Activated naive CD8-positive, alpha-beta T cell treated with anti-CD3 and anti-CD28 coated beads, Interleukin-2, amount 10 ng/mL, durations not matched to agents 7 days and 5 days (primary cell): Measurements from ENCODE around the gene TAS2R41. TPM values are rescaled to one million over a fixed set of nuclear protein-coding genes. Genes with fewer than 3 reads are reported as not detected.

ENCODE experiments used
- ATAC-seq: fragments of 150-1000 bp; cut with Tn5 transposase; one replicate; pipeline ENCODE4 v1.10.0; 2021; ENCODE audit warnings: low read depth, moderate library complexity
- POLR2A ChIA-PET: fragments of 350-600 bp; sonication (Branson Sonifier 250); formaldehyde crosslinking; loops from one replicate; lab custom pipeline; 2021; ENCODE audit warnings: antibody characterized with exemption; lab: Charles Lee
- DNase-seq: peaks from one replicate; pipeline ENCODE4 v3.0.0; 2021
- H3K27ac Mint-ChIP-seq: one replicate; pipeline ENCODE4 v1.8.0; 2022; ENCODE audit warnings: mild to moderate bottlenecking, mixed read lengths
- H3K27me3 Mint-ChIP-seq: one replicate; pipeline ENCODE4 v1.8.0; 2022; ENCODE audit warnings: mild to moderate bottlenecking, moderate library complexity, mixed read lengths
- H3K36me3 Mint-ChIP-seq: one replicate; pipeline ENCODE4 v1.8.0; 2021; ENCODE audit warnings: mild to moderate bottlenecking, mixed read lengths
- H3K4me1 Mint-ChIP-seq: one replicate; pipeline ENCODE4 v1.8.0; 2021; ENCODE audit warnings: mixed read lengths
- H3K4me3 Mint-ChIP-seq: one replicate; pipeline ENCODE4 v1.8.0; 2022; ENCODE audit warnings: mild to moderate bottlenecking, moderate library complexity, mixed read lengths
- H3K9me3 Mint-ChIP-seq: one replicate; pipeline ENCODE4 v1.8.0; 2021; ENCODE audit warnings: mixed read lengths
- total RNA-seq, 2 experiments: library from RNA; stranded (reverse); gene quantifications; one replicate each; pipeline ENCODE4 v1.2.3, GENCODE V29; 2021

The TAS2R41 gene
- total RNA-seq, 2 experiments from 2014 or later = not detected

DNA sequence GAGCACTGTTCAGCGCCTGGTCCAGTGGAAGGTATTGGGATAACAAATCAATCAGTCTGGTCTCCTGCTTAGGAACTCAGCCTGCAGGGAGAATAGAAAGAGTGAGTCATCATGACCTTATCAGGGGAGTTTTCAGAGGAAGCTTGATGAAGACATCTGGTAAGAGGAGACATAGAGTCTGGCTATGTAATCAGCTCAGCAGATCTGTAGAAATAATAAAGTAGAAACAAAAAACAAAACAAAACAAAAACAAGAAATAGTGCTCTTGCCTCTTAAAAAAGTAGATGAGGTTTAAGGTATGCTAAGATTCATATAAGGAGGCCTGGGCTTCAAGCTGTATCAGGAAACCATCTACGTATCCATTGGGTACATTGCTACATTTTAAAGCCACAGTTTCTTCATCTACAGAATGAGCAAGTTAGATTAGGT, 14.4 kb downstream of the TAS2R41 start:
- H3K4me3 Mint-ChIP-seq = no peak overlapping the region
- H3K36me3 Mint-ChIP-seq = peaks cover 3% of the 10 kb centered on the region
- H3K27ac Mint-ChIP-seq = no peak overlapping the region
- no peaks in the 10 kb centered on the region for H3K27me3 Mint-ChIP-seq
- POLR2A ChIA-PET = no interaction called here
- peaks cover 15% of the 10 kb centered on the region for H3K4me1 Mint-ChIP-seq
- DNase-seq (no peak), ATAC-seq (no peak)
- peaks cover 2% of the 10 kb centered on the region for H3K9me3 Mint-ChIP-seq

DNA sequence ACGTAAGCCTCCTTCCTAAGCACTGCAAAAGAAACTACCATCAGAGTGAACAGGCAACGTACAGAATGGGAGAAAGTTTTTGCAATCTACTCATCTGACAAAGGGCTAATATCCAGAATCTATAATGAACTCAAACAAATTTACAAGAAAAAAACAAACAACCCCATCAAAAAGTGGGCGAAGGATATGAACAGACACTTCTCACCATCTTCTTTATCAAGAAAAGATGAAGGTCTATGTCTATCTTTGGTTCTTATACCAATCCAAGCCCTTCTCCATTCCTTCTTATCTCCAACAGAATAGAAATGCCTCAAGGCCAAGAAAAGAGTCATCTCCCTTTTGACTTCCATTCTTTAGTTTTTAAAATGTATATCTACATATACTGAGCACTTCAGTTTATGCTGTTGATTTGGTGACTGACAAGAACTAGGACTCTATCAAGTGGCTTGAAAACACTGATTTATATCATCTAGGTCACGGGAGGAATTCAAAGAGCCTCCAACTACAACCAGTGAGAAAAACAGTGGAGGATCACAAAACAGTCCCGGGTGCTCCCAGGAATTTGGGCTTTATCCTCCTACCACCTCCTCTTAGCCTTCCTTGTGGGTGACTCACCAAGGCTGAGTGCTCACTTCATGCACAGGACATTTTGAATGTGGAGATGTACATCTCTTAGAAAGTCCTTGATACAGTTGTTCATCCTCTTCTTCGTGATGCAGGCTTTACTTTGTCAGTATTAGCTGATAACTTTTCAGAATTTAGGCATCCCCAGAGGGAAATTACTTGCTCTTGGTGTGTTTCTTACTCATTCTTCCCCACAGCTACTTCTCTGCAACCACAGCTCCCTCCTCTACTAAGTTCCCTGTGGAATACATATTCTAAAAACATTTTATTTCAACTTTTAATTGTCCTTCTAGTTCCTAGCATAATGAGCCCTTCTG, 15.4 kb downstream of the TAS2R41 start:
- DNase-seq = no peak
- H3K27ac Mint-ChIP-seq = peak overlapping the region; percentile 18
- peaks cover 2% of the 10 kb centered on the region for H3K9me3 Mint-ChIP-seq
- peaks cover 15% of the 10 kb centered on the region for H3K4me1 Mint-ChIP-seq
- H3K27me3 Mint-ChIP-seq = no peaks in the 10 kb centered on the region
- no peak for ATAC-seq
- H3K36me3 Mint-ChIP-seq = peaks cover 3% of the 10 kb centered on the region
- POLR2A ChIA-PET = no interaction called here
- H3K4me3 Mint-ChIP-seq = peak overlapping the region; percentile 13

DNA sequence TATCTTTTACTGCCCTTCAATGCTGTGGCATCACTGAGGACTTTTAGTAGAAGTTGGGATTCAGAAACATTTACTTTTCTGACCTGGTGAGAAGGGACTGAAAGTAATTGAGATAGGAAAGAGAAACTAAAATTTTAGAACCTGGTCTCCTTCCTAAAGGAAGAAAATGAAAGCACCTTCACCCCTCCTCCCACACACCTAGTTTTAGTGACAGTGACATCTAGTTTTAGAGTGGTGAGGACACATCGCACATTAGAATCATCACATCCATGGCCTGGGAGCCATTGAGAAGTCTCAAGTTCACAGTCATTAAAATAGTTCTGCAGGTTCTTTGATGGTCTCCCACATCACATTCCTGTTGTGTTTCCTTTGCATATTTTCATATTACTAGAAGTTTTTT, 16.1 kb downstream of the TAS2R41 start:
- peak overlapping the region; percentile 18 for H3K27ac Mint-ChIP-seq
- peak; percentile 64 for ATAC-seq
- peaks cover 15% of the 10 kb centered on the region for H3K4me1 Mint-ChIP-seq
- peak overlapping the region; percentile 13 for H3K4me3 Mint-ChIP-seq
- peaks cover 3% of the 10 kb centered on the region for H3K36me3 Mint-ChIP-seq
- POLR2A ChIA-PET = no interaction called here
- H3K27me3 Mint-ChIP-seq = no peaks in the 10 kb centered on the region
- peaks cover 2% of the 10 kb centered on the region for H3K9me3 Mint-ChIP-seq
- DNase-seq = no peak

DNA sequence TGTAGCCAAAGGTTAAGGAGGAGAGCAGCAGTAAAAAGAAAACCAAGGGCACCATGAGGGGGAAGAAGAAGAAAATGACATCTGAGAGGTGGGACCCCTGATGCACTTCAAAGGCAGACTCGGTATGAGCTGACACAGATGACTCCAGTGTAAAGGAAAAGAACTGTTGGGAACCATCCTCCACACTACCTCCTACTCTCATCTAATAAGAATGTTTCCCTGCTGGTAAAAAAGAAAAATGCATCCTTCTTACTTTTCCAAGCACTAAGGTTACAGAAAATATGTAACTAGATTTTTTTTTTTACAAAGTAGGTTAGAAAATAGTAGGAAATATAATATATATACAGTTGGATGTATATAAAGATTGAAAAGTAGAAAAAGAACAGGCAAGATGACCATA, 16.9 kb downstream of the TAS2R41 start:
- Mint-ChIP-seq H3K4me3 (no peak overlapping the region), H3K27ac (no peak overlapping the region), H3K4me1 (peaks cover 15% of the 10 kb centered on the region), H3K36me3 (peaks cover 3% of the 10 kb centered on the region), H3K9me3 (peaks cover 2% of the 10 kb centered on the region), H3K27me3 (no peaks in the 10 kb centered on the region)
- POLR2A ChIA-PET = no interaction called here
- no peak for ATAC-seq
- no peak for DNase-seq

DNA sequence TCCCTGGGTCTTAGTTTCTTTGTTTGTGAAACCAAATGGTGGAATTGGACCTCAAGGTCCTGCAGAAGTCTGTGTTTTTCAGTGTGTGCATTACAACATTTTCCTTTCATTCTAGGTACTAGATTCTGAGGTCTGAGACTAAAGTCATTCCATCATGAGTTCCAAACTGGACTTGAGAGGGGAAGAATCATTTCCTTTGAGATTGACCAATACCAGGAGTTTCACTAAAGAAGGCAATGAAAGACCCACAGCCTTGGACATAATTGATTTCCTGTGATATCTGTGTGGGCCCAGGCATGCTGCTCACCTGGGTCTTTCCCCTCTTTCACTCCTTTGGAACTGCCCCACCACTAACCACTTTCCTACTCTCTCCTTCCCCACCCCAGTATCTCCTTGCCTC, 18.2 kb downstream of the TAS2R41 start:
- no peak overlapping the region for H3K4me3 Mint-ChIP-seq
- DNase-seq = no peak
- POLR2A ChIA-PET = no interaction called here
- no peaks in the 10 kb centered on the region for H3K27me3 Mint-ChIP-seq
- peaks cover 3% of the 10 kb centered on the region for H3K36me3 Mint-ChIP-seq
- H3K27ac Mint-ChIP-seq = no peak overlapping the region
- no peak for ATAC-seq
- H3K9me3 Mint-ChIP-seq = peaks cover 2% of the 10 kb centered on the region
- peaks cover 14% of the 10 kb centered on the region for H3K4me1 Mint-ChIP-seq

DNA sequence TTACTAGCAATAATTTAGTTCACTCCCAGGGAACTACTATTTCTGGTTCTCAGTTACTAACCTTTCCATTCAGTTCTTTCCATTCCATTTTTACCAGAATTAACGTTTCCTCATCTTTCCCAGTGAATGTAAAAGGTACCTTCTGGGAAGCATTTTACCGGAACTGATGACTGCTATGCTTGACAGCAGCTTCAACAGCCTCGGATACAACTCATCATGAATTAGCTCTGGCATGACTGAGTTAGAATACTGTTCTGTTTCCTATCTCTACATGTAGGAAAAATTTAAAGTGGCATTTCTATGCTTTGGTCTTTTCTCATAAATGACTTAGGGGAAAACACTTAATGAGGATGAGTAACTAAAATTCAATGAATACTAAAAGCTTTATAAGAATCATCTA, 18.6 kb downstream of the TAS2R41 start:
- H3K4me1 Mint-ChIP-seq = peaks cover 14% of the 10 kb centered on the region
- H3K27ac Mint-ChIP-seq = no peak overlapping the region
- peaks cover 2% of the 10 kb centered on the region for H3K9me3 Mint-ChIP-seq
- POLR2A ChIA-PET = no interaction called here
- DNase-seq = no peak
- no peak for ATAC-seq
- H3K36me3 Mint-ChIP-seq = peaks cover 3% of the 10 kb centered on the region
- H3K4me3 Mint-ChIP-seq = no peak overlapping the region
- H3K27me3 Mint-ChIP-seq = no peaks in the 10 kb centered on the region

DNA sequence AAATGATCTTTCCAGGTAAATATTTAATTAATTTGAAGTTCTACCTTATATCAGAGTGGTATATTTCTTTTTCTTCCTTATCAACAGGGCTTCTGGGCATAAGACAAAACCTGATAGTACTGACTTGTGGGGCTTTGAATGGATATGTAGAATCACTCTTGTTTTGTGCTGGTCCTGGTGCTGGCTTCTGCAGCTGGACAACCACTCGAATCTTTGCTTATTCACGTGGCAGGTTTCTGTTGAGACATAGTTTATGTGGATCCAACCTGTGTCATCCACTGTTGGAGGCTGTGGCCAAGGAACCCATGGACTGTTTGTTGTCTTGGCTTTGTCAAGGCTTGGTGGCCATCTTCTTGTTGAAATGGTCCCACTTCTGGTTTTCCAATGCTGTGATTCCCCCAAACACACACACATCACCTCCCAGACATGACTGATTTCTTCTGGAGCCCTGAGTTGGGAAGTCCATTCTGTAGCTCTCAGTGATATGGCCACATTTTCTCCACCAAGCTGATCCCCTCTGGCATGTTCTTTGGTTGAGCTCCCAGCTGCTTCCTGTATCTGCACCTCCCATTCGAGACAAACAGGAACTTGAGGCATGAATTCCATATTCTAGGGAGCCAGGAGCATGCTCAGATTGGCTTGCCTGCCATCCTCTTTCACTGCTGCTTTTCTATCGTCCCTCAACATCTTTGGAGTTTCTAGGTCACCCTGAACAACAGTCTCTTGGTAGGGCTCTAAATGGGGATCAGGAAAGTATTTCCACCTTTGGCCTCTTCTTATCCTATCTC, 19.5 kb downstream of the TAS2R41 start:
- H3K36me3 Mint-ChIP-seq = peaks cover 3% of the 10 kb centered on the region
- H3K27ac Mint-ChIP-seq = no peak overlapping the region
- peaks cover 2% of the 10 kb centered on the region for H3K9me3 Mint-ChIP-seq
- ATAC-seq = no peak
- no peak for DNase-seq
- no peaks in the 10 kb centered on the region for H3K27me3 Mint-ChIP-seq
- POLR2A ChIA-PET = no interaction called here
- no peak overlapping the region for H3K4me3 Mint-ChIP-seq
- peaks cover 9% of the 10 kb centered on the region for H3K4me1 Mint-ChIP-seq

DNA sequence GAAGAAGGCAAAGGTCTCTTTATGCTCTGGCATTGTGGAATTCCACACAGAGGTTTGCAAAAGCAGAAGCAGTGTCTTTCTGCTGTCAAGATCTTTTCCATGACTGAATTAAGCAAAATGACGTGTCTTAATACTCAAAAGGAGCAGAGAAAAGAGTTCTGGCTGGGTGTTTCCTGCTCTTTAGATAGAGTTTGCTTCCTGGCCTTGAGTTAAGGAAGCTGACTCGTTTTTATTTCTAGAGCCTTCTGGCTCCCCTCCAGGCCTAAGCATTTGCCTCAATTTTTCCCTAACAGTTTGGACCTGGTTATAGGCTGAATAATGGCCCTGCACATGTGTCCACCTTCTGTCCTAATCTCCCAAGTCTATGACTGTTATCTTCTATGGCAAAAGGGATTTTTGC, 21.6 kb downstream of the TAS2R41 start:
- Mint-ChIP-seq H3K4me3 (no peak overlapping the region), H3K9me3 (peaks cover 2% of the 10 kb centered on the region), H3K27me3 (no peaks in the 10 kb centered on the region), H3K36me3 (peaks cover 3% of the 10 kb centered on the region), H3K27ac (no peak overlapping the region), H3K4me1 (no peaks in the 10 kb centered on the region)
- DNase-seq (no peak), ATAC-seq (no peak)
- POLR2A ChIA-PET = interaction anchor here (0.6 kb wide), 1 partner anchor 144 kb away, joined by 5 read pairs; no protein-coding TSS in a partner anchor

DNA sequence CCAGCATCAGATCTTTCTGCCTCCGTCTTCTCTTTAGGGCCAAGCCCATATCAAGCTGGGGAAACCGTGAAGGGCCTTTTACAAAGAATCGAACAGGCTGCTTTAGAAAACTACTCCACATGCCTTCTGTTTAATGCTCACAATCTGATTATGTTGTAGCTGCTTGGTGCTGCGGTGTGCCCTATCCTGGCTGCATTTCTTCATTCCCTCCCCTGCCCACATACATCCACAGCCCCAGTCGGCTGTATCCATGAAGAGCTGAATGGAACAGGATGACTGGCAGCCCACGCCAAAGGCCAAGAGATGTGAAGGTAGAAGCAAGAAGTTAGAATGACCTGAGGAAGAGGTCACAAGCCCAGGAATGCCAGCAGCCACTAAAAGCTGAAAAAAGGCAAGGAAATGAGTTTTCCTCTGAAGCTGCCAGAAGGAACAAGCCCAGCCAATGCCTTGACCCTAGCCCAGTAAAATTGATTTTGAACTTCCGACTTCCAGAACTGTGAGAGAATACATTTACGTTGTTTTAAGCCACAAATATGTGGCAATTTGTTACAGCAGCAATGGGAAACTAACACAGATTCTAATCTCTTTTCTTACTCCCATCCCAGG, 22.2 kb downstream of the TAS2R41 start:
- DNase-seq = no peak
- Mint-ChIP-seq H3K4me3 (no peak overlapping the region), H3K27me3 (no peaks in the 10 kb centered on the region), H3K9me3 (peaks cover 2% of the 10 kb centered on the region), H3K4me1 (no peaks in the 10 kb centered on the region), H3K27ac (no peak overlapping the region), H3K36me3 (peaks cover 3% of the 10 kb centered on the region)
- POLR2A ChIA-PET = no interaction called here
- ATAC-seq = no peak

DNA sequence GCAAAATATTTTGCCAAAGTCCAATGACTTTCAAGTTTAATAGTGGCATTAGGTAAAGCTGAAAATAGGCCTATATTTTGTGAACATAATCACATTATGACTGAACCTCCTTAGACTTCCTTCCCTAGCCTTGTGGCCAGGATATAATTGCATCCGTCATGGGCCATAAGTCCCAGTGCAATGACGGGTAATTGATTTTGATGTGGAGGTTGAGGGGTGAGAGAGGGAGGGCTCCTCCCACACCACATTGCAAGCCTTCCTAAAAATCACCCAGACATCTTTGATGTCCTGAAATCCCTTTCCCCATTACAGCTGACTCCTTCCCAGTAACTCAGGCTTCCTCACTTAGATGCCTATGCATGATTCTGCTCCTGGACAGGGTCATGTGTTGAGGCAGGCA, 25.6 kb downstream of the TAS2R41 start:
- no peak overlapping the region for H3K27ac Mint-ChIP-seq
- no peak for ATAC-seq

DNA sequence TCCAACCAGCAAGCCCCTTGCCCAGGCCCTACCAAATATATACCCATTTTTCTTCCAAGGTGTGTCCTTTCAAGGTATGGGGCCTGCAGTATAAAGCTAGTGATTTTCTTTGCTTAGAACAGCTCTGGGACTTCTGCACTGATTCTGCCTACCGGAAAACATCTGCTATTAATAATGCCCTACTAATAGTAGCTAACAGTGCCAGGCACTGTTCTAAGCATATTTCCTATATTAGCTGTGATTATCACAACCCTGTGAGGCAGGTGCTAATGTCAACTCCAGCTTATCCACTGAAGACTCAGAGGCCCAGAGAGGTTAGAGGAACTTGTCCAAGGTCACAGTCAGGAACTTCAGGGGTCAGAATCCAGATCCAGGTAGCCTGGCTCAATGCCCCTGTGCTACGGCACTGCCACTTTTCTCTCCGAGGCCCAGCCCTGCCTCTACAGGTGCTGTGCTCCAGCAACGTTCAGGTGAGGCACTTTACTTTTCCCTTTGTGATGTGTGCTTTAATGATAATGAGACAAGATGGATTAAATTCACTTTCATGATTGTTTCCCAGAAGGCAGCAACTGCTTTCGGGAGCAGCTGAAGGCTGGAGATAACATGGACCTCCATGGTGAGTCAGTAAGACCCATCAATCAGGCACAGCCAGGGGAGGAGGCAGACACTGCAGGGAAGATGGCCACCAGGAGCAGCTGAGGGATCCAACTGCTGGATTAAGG, 26.7 kb downstream of the TAS2R41 start:
- no peaks in the 10 kb centered on the region for H3K36me3 Mint-ChIP-seq
- no peak for DNase-seq
- peaks cover 1% of the 10 kb centered on the region for H3K9me3 Mint-ChIP-seq
- H3K4me3 Mint-ChIP-seq = no peak overlapping the region
- H3K27ac Mint-ChIP-seq = no peak overlapping the region
- POLR2A ChIA-PET = no interaction called here
- no peaks in the 10 kb centered on the region for H3K27me3 Mint-ChIP-seq
- no peak for ATAC-seq
- H3K4me1 Mint-ChIP-seq = no peaks in the 10 kb centered on the region

More for the DNA sequence above, 25.6 kb downstream of the TAS2R41 start:
- Mint-ChIP-seq H3K27me3 (no peaks in the 10 kb centered on the region), H3K4me1 (no peaks in the 10 kb centered on the region), H3K9me3 (peaks cover 1% of the 10 kb centered on the region), H3K36me3 (no peaks in the 10 kb centered on the region), H3K4me3 (no peak overlapping the region)
- POLR2A ChIA-PET = no interaction called here
- no peak for DNase-seq

DNA sequence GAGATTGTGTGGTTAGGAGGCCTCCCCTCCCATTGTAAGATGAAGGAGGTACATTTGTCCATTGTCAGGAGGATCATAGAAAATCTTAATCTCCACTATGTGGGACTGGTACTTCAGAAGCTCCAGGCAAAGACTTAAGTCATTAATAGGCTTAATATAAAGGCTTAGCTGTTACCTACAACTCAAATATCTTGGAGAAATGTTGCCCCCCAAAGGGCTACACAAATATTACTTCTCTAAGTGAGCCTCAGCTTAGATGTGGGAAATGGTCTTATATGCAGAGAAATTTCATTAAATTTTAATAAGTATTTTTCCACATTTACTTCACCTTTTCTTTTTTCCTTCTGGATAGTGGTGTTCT, 27.2 kb downstream of the TAS2R41 start:
- Mint-ChIP-seq H3K4me1 (no peaks in the 10 kb centered on the region), H3K4me3 (no peak overlapping the region), H3K36me3 (no peaks in the 10 kb centered on the region), H3K9me3 (peaks cover 1% of the 10 kb centered on the region), H3K27ac (no peak overlapping the region), H3K27me3 (no peaks in the 10 kb centered on the region)
- DNase-seq (no peak), ATAC-seq (no peak)
- POLR2A ChIA-PET = no interaction called here

DNA sequence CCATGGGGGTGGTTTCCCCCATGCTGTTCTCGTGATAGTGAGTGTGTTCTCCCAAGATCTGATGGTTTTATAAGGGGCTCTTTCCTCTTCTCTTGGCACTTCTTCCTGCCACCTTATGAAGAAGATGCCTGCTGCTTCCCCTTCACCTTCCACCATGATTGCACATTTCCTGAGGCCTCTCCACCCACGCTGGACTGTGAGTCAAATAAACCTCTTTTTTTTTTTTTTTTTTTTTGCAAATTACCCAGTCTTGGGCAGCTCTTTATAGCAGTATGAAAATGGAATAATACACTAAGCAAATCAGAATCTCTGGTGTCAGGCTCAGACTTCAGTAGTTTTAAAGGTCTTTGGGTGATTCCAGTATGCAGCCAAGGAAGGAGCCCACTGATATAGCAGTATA, 28.2 kb downstream of the TAS2R41 start:
- POLR2A ChIA-PET = no interaction called here
- no peaks in the 10 kb centered on the region for H3K27me3 Mint-ChIP-seq
- no peak overlapping the region for H3K4me3 Mint-ChIP-seq
- ATAC-seq (no peak), DNase-seq (no peak)
- H3K4me1 Mint-ChIP-seq = no peaks in the 10 kb centered on the region
- H3K27ac Mint-ChIP-seq = no peak overlapping the region
- no peaks in the 10 kb centered on the region for H3K36me3 Mint-ChIP-seq
- H3K9me3 Mint-ChIP-seq = peaks cover 1% of the 10 kb centered on the region
